Midbrain (tissue), 1 donor: ENCODE data around the gene PMM2.
A peak's percentile ranks its signal among the peaks of the same experiment; 100 is the strongest.
"Not testable (repeated sequence)": the region's sequence is repeated elsewhere in the genome, so short reads cannot be mapped to it uniquely, and the experiment has no call there.

Source experiments
- DNase-seq: peaks from one replicate; lab custom pipeline; 2025; lab: John Stamatoyannopoulos, UW

Gene PMM2

DNA sequence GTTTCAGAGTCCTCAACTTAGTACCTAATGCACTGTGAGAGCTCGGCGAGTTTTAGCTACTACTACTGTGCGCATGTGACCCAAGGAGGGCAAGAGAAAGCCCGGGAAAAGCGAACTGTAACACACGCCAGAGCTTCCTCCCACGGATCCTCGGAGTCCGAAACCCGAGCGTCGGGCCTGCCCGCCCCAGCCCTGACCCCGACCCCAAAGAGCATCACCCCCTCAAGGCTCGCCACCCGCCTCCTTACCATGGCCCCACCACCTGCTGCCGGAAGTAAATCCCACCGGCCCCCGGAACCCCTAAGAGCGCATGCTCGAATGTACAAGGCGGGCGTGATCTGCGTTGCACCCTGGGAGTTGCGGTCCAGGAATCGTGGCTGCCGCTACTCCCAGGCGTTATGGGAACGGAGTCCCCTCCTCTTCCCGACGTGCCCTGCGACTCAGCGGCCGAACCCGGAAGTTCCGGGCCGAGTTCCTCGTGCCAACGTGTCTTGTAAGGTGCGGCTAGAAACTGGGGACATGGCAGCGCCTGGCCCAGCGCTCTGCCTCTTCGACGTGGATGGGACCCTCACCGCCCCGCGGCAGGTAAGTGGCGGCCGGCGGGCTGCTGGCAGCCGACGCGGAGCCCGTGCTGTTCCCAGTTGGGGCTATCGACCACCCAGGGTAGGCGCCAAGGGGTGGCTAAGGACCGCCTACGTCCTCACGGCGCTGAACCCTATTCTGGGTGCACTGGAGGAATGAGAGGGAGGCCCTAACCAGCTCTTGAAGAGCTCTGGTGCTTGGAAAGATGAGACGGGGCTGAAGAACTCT, at the start of gene PMM2, which contains the start of gene TMEM186:
TSS of gene PMM2 (plus strand) at position 476 of the 810 bp plus-strand sequence. CDS start at position 520, 44 bp downstream.
TSS of gene TMEM186 (minus strand) at position 276 of the 810 bp plus-strand sequence. CDS start at position 251, 25 bp downstream.
- DNase-seq: peak; percentile 98

DNA sequence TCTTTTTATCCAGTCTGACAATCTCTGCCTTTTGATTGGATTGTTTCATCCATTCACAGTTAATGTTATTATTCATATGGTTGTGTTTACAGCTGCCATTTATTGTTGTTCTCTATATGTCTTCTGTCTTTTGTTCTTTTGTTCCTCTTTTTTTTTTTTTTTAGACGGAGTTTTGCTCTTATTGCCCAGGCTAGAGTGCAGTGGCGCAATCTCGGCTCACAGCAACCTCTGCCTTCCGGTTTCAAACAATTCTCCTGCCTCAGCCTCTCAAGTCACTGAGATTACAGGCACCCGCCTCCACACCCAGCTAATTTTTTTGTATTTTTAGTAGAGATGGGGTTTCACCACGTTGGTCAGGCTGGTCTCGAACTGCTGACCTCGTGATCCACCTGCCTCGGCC, 48.7 kb upstream of the PMM2 start:
- DNase-seq: not testable (repeated sequence)

DNA sequence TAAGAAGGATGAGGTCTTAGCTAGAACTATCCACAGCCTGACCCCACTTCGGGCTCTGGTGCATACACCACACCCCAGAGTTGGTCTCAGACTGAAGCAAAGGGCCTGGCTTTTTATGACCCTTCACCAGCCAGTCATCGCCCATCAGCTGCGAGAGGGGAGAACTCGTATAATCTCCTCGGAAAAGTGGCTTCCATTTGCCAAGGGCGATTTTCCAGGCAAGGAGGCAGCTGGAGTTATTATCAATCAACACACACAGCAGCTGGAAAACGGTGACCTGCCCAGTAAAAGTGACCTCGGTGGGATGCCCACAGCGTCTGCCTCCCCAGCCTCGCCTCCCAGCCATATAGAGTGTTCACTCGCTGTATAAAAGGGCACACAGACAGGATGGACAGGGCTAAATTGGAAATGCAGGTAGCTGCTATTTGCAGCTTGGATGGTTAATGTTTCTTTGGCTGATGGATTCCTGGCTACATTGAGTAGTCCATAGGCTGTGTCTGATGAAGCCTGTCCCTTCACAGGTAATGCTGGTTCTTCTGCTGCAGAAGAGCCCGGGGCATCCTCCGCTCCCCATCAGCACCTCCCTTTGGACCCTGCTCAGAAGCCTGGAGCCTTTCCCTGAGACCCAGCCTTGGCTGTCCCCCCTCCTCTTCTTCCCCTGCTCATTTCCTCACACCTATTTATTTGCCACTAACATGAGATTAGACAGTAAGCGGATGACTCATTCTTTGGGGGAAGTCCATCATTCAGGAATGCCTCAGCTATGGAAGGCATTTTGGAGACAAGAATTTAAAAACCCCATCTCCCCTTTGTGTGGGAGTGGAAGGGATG, 45.9 kb upstream of the PMM2 start:
- DNase-seq: no peak

DNA sequence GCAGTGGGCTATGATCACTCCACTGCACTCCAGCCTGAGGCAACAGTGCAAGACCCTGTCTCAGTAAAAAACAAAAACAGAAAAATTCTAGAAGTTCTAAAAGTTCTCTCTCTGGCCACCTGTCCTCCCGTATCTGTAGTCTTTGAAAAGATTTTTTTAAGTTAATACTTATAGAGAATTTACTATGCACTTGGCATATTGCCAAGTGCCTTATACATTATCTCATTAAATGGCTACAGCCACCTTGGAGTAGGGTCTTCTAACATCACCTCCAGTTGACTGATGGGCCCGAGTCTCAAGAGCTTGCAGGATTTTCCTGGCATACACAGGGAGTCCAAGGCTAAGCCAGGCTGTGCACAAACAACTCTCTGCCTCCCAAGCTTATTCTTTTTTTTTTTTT, 44.9 kb upstream of the PMM2 start:
- no peak for DNase-seq

DNA sequence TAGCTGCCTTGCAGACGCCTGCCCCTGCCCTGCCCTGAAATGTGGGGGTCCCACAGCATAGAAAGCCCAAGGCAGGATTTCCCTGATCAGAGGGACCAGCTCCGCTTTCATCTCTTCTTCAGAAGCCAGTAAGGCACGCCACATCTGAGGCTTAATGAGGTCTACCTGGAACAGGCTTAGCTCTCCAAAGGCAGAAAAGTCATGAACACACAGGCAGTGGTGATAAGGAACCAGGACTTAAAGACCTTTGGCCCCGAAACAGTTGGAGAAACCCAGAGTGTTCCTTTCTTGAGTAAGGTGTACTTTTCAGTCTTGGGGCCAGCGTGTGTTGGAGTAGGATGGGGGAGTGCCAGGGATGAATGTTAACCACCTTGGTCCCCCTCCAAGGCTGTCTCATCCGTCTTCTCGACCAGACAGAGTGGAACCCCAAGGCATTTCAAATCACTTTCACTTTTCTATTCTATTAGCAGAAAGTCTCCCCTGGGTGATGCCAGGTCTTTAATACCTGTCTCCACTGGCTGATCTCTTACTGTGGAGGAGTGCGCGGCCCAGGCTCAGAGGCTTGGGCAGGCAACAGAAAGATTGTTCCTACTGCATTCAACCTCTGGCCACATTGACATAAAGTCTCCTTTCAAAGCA, 44.1 kb upstream of the PMM2 start:
- DNase-seq: no peak

DNA sequence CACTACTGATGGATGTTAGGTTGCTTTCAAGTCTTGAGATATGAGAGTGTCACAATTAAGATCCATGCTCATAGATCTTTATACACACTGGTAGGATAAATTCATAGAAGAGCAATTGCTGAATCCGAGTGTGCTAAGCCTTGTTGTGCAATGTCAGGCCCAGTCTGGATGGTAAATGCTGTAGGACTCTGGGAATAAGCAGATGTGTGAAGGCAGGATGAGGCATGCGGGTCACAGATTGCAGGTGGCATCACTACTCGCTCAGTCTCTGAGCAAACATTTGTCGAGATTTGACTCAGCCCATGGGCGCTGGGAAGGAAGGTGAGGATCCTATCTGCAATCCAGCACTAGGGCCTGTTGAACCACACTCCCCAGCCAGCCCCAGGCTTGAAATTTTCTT, 40.9 kb upstream of the PMM2 start:
- DNase-seq: no peak

DNA sequence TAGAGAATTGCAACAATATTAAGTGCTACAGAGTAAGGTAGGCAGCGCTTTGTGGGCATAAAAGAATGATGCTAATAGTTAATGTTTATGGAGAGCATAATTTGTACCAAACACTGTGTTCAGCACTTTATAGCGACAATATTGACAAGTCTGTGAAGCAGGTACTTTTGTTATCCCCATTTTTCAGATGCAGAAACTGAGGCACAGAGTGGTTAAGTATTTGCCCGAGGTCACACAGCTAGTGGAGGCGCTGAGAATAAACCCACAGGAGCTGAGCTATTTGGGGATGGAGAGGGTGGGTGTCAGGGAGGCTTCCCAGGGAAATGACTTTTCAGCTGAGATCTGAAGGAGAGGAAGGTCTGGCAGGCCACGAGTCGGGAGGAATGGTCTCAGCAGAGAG, 39.6 kb upstream of the PMM2 start:
- no peak for DNase-seq

GRCh38 chr16:8760021-8760420, 37.6 kb upstream of the PMM2 start:
- DNase-seq: no peak

DNA sequence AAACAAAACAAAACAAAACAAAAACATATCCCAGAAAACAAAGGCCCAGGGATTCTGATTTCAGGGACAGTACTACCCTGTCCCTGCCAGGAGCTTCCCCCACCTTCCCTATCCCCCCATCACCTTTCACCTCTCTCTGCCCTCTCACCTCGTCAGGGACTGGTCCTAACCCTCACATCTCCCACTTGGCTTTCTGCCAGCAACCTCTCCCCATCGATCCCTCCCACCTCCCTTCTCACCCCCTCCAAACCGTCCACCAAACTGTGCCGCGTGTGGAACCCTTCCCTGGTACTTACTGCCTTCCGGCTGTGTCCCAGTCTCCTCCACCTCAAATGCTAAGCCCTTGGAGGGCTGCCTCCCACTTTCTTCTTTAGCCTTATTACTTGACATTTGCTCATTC, 36.6 kb upstream of the PMM2 start:
- no peak for DNase-seq

GRCh38 chr16:8762254-8762653, 35.4 kb upstream of the PMM2 start:
- DNase-seq: no peak

GRCh38 chr16:8763083-8763482, 34.6 kb upstream of the PMM2 start:
- DNase-seq: no peak

- DNase-seq: no peak
Measured at GRCh38 chr16:8763899-8764298, 33.7 kb upstream of the PMM2 start.

GRCh38 chr16:8764525-8765250, 33.0 kb upstream of the PMM2 start:
- DNase-seq: no peak

GRCh38 chr16:8767176-8767575, 30.5 kb upstream of the PMM2 start:
- no peak for DNase-seq

GRCh38 chr16:8768283-8768682, 29.4 kb upstream of the PMM2 start:
- DNase-seq: no peak

GRCh38 chr16:8768692-8769091, 28.9 kb upstream of the PMM2 start:
- DNase-seq: no peak

- no peak for DNase-seq
Measured at GRCh38 chr16:8773537-8773936, 24.1 kb upstream of the PMM2 start.

DNA sequence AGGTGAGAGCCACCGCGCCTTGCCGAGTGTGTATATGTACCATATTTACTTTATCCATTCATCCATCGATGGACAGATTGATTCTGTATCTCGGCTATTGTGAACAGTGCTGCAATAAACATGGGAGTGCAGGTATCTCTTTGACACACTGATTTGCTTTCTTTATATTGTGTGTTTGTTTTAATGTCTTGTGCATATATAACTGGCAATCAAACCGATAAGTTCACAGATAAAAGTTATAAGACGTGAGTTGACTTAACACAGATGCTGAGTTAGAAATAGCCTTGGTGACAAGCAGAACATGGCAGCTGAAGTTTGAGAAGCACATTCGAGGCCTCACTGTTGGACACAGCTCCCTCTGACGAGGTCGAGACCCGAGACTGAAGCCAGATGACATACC, 23.4 kb upstream of the PMM2 start:
- no peak for DNase-seq

DNA sequence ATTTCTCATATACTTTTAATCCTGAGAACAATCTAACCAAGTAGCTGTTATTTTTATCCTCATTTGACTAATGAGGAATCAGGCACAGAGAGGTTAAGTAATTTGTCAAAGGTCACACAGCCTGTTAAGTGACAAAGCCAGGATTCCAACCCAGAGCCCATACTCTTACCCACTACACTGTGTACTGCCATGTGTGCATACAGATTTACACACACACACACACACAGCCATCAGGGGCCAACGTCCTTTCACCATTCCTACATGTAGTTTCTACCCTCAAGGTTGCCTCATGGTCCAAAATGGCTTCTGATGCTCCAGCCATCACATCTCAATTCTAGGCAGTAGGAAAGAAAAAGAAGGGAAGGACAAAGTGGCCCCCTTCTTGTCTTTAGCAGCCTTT, 22.3 kb upstream of the PMM2 start:
- DNase-seq: no peak

DNA sequence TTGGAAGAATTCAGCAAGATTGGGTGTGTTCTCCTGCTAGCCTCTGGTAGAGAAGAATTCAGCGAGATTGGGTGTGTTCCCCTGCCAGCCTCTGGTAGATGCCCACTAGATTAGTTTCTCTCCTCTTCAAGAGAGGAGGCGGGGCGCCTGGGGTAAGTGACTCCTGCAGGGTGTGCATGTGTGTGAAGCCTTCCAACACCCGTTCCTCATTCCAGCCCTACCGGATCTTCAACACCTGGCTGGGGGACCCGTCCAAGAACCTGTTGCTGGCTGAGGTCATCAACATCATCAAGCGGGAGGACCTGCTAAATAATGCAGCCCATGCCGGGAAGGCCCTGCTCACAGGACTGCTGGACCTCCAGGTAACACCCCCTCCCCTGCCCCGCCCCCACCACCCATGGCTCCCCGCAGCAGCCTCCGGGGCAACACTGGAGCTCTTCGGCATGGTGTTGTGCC, 21.5 kb upstream of the PMM2 start:
- no peak for DNase-seq

DNA sequence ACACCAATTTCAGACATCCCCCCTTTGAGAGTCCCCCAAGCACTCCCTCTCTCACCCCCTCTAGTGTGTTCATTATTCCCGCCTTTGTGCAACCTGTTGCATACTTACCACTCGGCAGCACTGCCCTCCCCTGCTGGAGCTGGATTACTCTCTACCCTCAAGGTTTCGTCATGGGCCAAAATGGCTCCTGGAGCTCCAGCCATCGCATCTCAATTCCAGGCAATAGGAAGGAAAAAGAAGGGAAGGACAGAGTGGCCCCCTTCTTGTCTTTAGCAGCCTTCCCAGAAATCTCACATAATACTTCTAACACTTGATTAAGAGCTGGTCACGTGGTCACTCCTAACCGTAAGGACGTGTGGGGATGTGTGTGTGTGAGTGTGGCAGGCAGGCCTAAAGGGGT, 20.4 kb upstream of the PMM2 start:
- DNase-seq: no peak

GRCh38 chr16:8781797-8782196, 15.8 kb upstream of the PMM2 start:
- no peak for DNase-seq
